ENCODE data around the gene ENTPD5.
A peak's percentile ranks its signal among the peaks of the same experiment; 100 is the strongest.
"Not testable (repeated sequence)": the region's sequence is repeated elsewhere in the genome, so short reads cannot be mapped to it uniquely, and the experiment has no call there.

The ENTPD5 gene

GRCh38 chr14:73942180-73942579 lies 76.9 kb downstream of the ENTPD5 start:
- no peak overlapping the region for H3K27ac Mint-ChIP-seq
- H3K4me1 Mint-ChIP-seq (ENCODE audit: low read depth), result no peaks in the 10 kb centered on the region
- no peak for DNase-seq
- no peaks in the 10 kb centered on the region for H3K27me3 Mint-ChIP-seq
- no peak overlapping the region for H3K4me3 Mint-ChIP-seq
- H3K9me3 Mint-ChIP-seq, result no peaks in the 10 kb centered on the region
- H3K36me3 Mint-ChIP-seq (ENCODE audit: low read depth), result peaks cover 11% of the 10 kb centered on the region

- Mint-ChIP-seq H3K9me3 (no peaks in the 10 kb centered on the region), H3K4me3 (no peak overlapping the region), H3K27me3 (no peaks in the 10 kb centered on the region), H3K27ac (peak overlapping the region; percentile 0), H3K4me1 (ENCODE audit: low read depth) (no peaks in the 10 kb centered on the region), H3K36me3 (ENCODE audit: low read depth) (peaks cover 41% of the 10 kb centered on the region)
- DNase-seq, result no peak
Measured at GRCh38 chr14:73937012-73937411, 82.1 kb downstream of the ENTPD5 start.

- peak overlapping the region; percentile 0 for H3K27ac Mint-ChIP-seq
- H3K27me3 Mint-ChIP-seq, result no peaks in the 10 kb centered on the region
- no peak overlapping the region for H3K4me3 Mint-ChIP-seq
- no peak for DNase-seq
- no peaks in the 10 kb centered on the region for H3K9me3 Mint-ChIP-seq
- peaks cover 45% of the 10 kb centered on the region for H3K36me3 Mint-ChIP-seq (ENCODE audit: low read depth)
- no peaks in the 10 kb centered on the region for H3K4me1 Mint-ChIP-seq (ENCODE audit: low read depth)
Measured at GRCh38 chr14:73936548-73936947, 82.5 kb downstream of the ENTPD5 start.

- Mint-ChIP-seq H3K27ac (peak overlapping the region; percentile 5), H3K9me3 (no peaks in the 10 kb centered on the region), H3K27me3 (no peaks in the 10 kb centered on the region), H3K4me3 (no peak overlapping the region), H3K4me1 (ENCODE audit: low read depth) (peaks cover 2% of the 10 kb centered on the region), H3K36me3 (ENCODE audit: low read depth) (peaks cover 54% of the 10 kb centered on the region)
- DNase-seq, result no peak
Measured at GRCh38 chr14:73935666-73936065, 83.4 kb downstream of the ENTPD5 start.

- peaks cover 98% of the 10 kb centered on the region for H3K36me3 Mint-ChIP-seq (ENCODE audit: low read depth)
- no peak overlapping the region for H3K4me3 Mint-ChIP-seq
- H3K4me1 Mint-ChIP-seq (ENCODE audit: low read depth), result peaks cover 2% of the 10 kb centered on the region
- H3K27me3 Mint-ChIP-seq, result no peaks in the 10 kb centered on the region
- H3K27ac Mint-ChIP-seq, result peak overlapping the region; percentile 69
- DNase-seq, result no peak
- H3K9me3 Mint-ChIP-seq, result no peaks in the 10 kb centered on the region
Measured at GRCh38 chr14:73924337-73924736, 94.8 kb downstream of the ENTPD5 start.

GRCh38 chr14:73919457-73919856 lies 99.6 kb downstream of the ENTPD5 start:
- not testable (repeated sequence) for H3K27ac Mint-ChIP-seq; DNase-seq; H3K4me1 Mint-ChIP-seq (ENCODE audit: low read depth); H3K27me3 Mint-ChIP-seq; H3K4me3 Mint-ChIP-seq; H3K9me3 Mint-ChIP-seq
- H3K36me3 Mint-ChIP-seq (ENCODE audit: low read depth), result peaks cover 87% of the 10 kb centered on the region

GRCh38 chr14:73916324-73916723 lies 102.8 kb downstream of the ENTPD5 start:
- peaks cover 85% of the 10 kb centered on the region for H3K36me3 Mint-ChIP-seq (ENCODE audit: low read depth)
- peaks cover 8% of the 10 kb centered on the region for H3K9me3 Mint-ChIP-seq
- no peak overlapping the region for H3K4me3 Mint-ChIP-seq
- H3K4me1 Mint-ChIP-seq (ENCODE audit: low read depth), result peaks cover 2% of the 10 kb centered on the region
- H3K27ac Mint-ChIP-seq, result peak overlapping the region; percentile 46
- DNase-seq, result no peak
- no peaks in the 10 kb centered on the region for H3K27me3 Mint-ChIP-seq

- Mint-ChIP-seq H3K4me3 (no peak overlapping the region), H3K27ac (no peak overlapping the region), H3K4me1 (ENCODE audit: low read depth) (peaks cover 10% of the 10 kb centered on the region), H3K27me3 (no peaks in the 10 kb centered on the region), H3K36me3 (ENCODE audit: low read depth) (peaks cover 85% of the 10 kb centered on the region), H3K9me3 (peaks cover 16% of the 10 kb centered on the region)
- DNase-seq, result no peak
Measured at GRCh38 chr14:73913256-73913655, 105.8 kb downstream of the ENTPD5 start.

- H3K4me3 Mint-ChIP-seq, result no peak overlapping the region
- H3K27ac Mint-ChIP-seq, result peak overlapping the region; percentile 66
- peaks cover 10% of the 10 kb centered on the region for H3K4me1 Mint-ChIP-seq (ENCODE audit: low read depth)
- H3K9me3 Mint-ChIP-seq, result peaks cover 16% of the 10 kb centered on the region
- no peak for DNase-seq
- H3K27me3 Mint-ChIP-seq, result no peaks in the 10 kb centered on the region
- peaks cover 94% of the 10 kb centered on the region for H3K36me3 Mint-ChIP-seq (ENCODE audit: low read depth)
Measured at GRCh38 chr14:73909681-73910080, 109.4 kb downstream of the ENTPD5 start.
